GM12878 (cell line): ENCODE data around the gene UMAD1. TPM values are rescaled to one million over a fixed set of nuclear protein-coding genes. Genes with fewer than 3 reads are reported as not detected.

Source experiments
- BCL3 ChIP-seq: IDR thresholded peaks from 2 replicates; pipeline ENCODE4 v1.6.1; 2011; ENCODE audit warnings: borderline replicate concordance, low read depth, mild to moderate bottlenecking, moderate library complexity, low read length; ENCODE audit not compliant: insufficient read depth, poor library complexity, severe bottlenecking
- BCLAF1 ChIP-seq: fragments of 450-650 bp; IDR thresholded peaks from 2 replicates; pipeline ENCODE4 v1.6.1; 2017; ENCODE audit warnings: antibody characterized with exemption, mild to moderate bottlenecking, moderate library complexity
- BRCA1 ChIP-seq: IDR thresholded peaks from 2 replicates; pipeline ENCODE4 v1.6.1; 2011; ENCODE audit warnings: low read depth, low read length, improper control_type of control experiment
- CREB1 ChIP-seq: IDR thresholded peaks from 2 replicates; pipeline ENCODE4 v1.6.1; 2012; ENCODE audit warnings: low read depth, mild to moderate bottlenecking, inconsistent platforms
- E4F1 ChIP-seq: fragments of 450-650 bp; IDR thresholded peaks from 2 replicates; pipeline ENCODE4 v1.6.1; 2018; ENCODE audit warnings: borderline replicate concordance, mild to moderate bottlenecking; ENCODE audit not compliant: partially characterized antibody
- EZH2 ChIP-seq: IDR thresholded peaks from 2 replicates; pipeline ENCODE4 v1.6.1; 2012; ENCODE audit warnings: low read depth, mild to moderate bottlenecking, control low read depth, inconsistent platforms, low read length, borderline replicate concordance; ENCODE audit not compliant: control insufficient read depth
- FOS ChIP-seq: IDR thresholded peaks from 3 replicates; pipeline ENCODE4 v1.6.1; 2011; ENCODE audit warnings: borderline replicate concordance; ENCODE audit not compliant: insufficient read length; ENCODE audit errors: extremely low read depth
- FOXK2 ChIP-seq: fragments of 450-650 bp; IDR thresholded peaks from 2 replicates; pipeline ENCODE4 v1.6.1; 2017; ENCODE audit warnings: mild to moderate bottlenecking, moderate library complexity
- HDAC2 ChIP-seq: fragments of 200-600 bp; sonication (generic); IDR thresholded peaks from 2 replicates; pipeline ENCODE4 v1.6.1; 2017
- KLF5 ChIP-seq: fragments of 450-650 bp; IDR thresholded peaks from 2 replicates; pipeline ENCODE4 v1.6.1; 2014; ENCODE audit warnings: mild to moderate bottlenecking; ENCODE audit not compliant: partially characterized antibody
- MTA2 ChIP-seq: fragments of 450-650 bp; IDR thresholded peaks from 2 replicates; pipeline ENCODE4 v1.6.1; 2016; ENCODE audit warnings: low read depth, mild to moderate bottlenecking, moderate library complexity
- PAX5 ChIP-seq: IDR thresholded peaks from 2 replicates; pipeline ENCODE4 v1.6.1; 2011; ENCODE audit warnings: low read depth, low read length, borderline replicate concordance
- PML ChIP-seq: IDR thresholded peaks from 2 replicates; pipeline ENCODE4 v1.6.1; 2012; ENCODE audit warnings: low read length, inconsistent platforms
- SUZ12 ChIP-seq: fragments of 200-600 bp; sonication (generic); IDR thresholded peaks from one replicate; pipeline ENCODE4 v1.6.1; 2018; ENCODE audit warnings: antibody characterized with exemption, mild to moderate bottlenecking; ENCODE audit not compliant: unreplicated experiment
- ZBED1 ChIP-seq: IDR thresholded peaks from 2 replicates; pipeline ENCODE4 v1.6.1; 2016; ENCODE audit warnings: borderline replicate concordance
- ZBTB40 ChIP-seq: fragments of 450-650 bp; IDR thresholded peaks from 2 replicates; pipeline ENCODE4 v1.6.1; 2016; ENCODE audit warnings: mild to moderate bottlenecking, moderate library complexity, borderline replicate concordance
- ZNF217 ChIP-seq: fragments of 450-650 bp; IDR thresholded peaks from 2 replicates; pipeline ENCODE4 v1.6.1; 2017; ENCODE audit warnings: antibody characterized with exemption, mild to moderate bottlenecking
- polyA plus RNA-seq, 11 experiments: library from polyadenylated mRNA; depleted of rRNA in 4 of 11; unstranded in 6 of 11; stranded (reverse) in 5 of 11; fragments of >200 nt; fragmentation: Nextera tagmentation in 4 of 11; fragmentation: Illumina TruSeq in 1 of 11; extraction: Ambion mirVana in 4 of 11; extraction: Trizol in 1 of 11; gene quantifications; 1 replicate in 1 of 11; 2 replicates in 10 of 11; pipeline versions ENCODE4 v1.2.1 to v1.2.3, GENCODE V29; 2011 to 2016; ENCODE audit warnings: inconsistent platforms in 2 of 11, missing spikeins in 2 of 11, low read depth in 1 of 11
- total RNA-seq, 4 experiments: library from RNA; depleted of rRNA in 3 of 4; stranded (reverse); fragments of >200 nt in 3 of 4; fragmentation: Illumina TruSeq in 1 of 4; extraction: Trizol in 1 of 4; gene quantifications; 2 replicates each; pipeline versions ENCODE4 v1.2.1 to v1.2.3, GENCODE V29; 2013 to 2021

Gene UMAD1
- total and polyA plus RNA-seq, 10 of the 15 experiments (the other 5 are each of a cell fraction or from before 2014, with no cell fraction given) = 6.0 to 28.6 (median 9.3) TPM

GRCh38 chr7:7706101-7706511 lies 65.6 kb downstream of the UMAD1 start (continued):
- no peak for TF ChIP-seq E4F1
- TF ChIP-seq ZNF217 = peak; percentile 72; the same call in 1 of the 2 replicates
- no peak for TF ChIP-seq KLF5
- TF ChIP-seq BCL3 = no peak
- no peak for TF ChIP-seq PML
- TF ChIP-seq BRCA1 = no peak
- peak; percentile 100 for TF ChIP-seq MTA2
- TF ChIP-seq BCLAF1 = no peak
- TF ChIP-seq ZBTB40 = no peak; the same call in 1 of the 2 replicates
- TF ChIP-seq FOXK2 = no peak
- peak; percentile 32; the same call in 1 of the 2 replicates for TF ChIP-seq PAX5
- no peak for TF ChIP-seq FOS
- no peak for TF ChIP-seq ZBED1
- no peak for TF ChIP-seq SUZ12
- no peak for TF ChIP-seq HDAC2
- TF ChIP-seq CREB1 = no peak
- TF ChIP-seq EZH2 = no peak
